H1 (cell line): ENCODE results near the gene CACFD1. TPM values are rescaled to one million over a fixed set of nuclear protein-coding genes. Genes with fewer than 3 reads are reported as not detected.

Source experiments
- EGR1 ChIP-seq: IDR thresholded peaks from 2 replicates; pipeline ENCODE4 v1.6.1; 2011; ENCODE audit warnings: low read depth, low read length, borderline replicate concordance
- FOSL1 ChIP-seq: IDR thresholded peaks from 2 replicates; pipeline ENCODE4 v1.6.1; 2011; ENCODE audit warnings: mild to moderate bottlenecking, low read depth, low read length, moderate library complexity; ENCODE audit not compliant: insufficient read depth
- KDM5A ChIP-seq: fragments of 200-600 bp; IDR thresholded peaks from 2 replicates; pipeline ENCODE4 v1.7.1; 2012; ENCODE audit warnings: mild to moderate bottlenecking, low read length, inconsistent platforms, mixed read lengths
- NANOG ChIP-seq: IDR thresholded peaks from 2 replicates; pipeline ENCODE4 v1.6.1; 2011; ENCODE audit warnings: low read length, low read depth, mild to moderate bottlenecking, inconsistent platforms; ENCODE audit not compliant: insufficient read depth, poor library complexity, severe bottlenecking
- SAP30 ChIP-seq: fragments of 300-600 bp; sonication (generic); IDR thresholded peaks from 2 replicates; pipeline ENCODE4 v1.7.1; 2012; ENCODE audit warnings: low read length, moderate library complexity, mild to moderate bottlenecking, inconsistent platforms; ENCODE audit not compliant: insufficient read depth, insufficient replicate concordance
- SP2 ChIP-seq: IDR thresholded peaks from 2 replicates; pipeline ENCODE4 v1.6.1; 2012; ENCODE audit warnings: mild to moderate bottlenecking, low read length, inconsistent platforms
- USF2 ChIP-seq: IDR thresholded peaks from 2 replicates; pipeline ENCODE4 v1.6.1; 2011; ENCODE audit warnings: low read length, improper control_type of control experiment
- polyA plus RNA-seq, 7 experiments: library from polyadenylated mRNA; depleted of rRNA in 3 of 7; stranded (reverse) in 5 of 7; unstranded in 2 of 7; fragments of >200 nt in 5 of 7; fragments of 200-250 nt in 2 of 7; gene quantifications; 1 replicate in 5 of 7; 2 replicates in 1 of 7; 4 replicates in 1 of 7; pipeline versions ENCODE4 v1.2.1 to v1.2.3, GENCODE V29; 2011 to 2013; ENCODE audit warnings: missing spikeins in 2 of 7, mixed read lengths in 2 of 7
- total RNA-seq: library from RNA; stranded (reverse); fragmentation: NEBNext Ultra II Directional; extraction: Animal tissue kit (Norgen Biotek cat#: 25700); gene quantifications from 2 replicates; pipeline ENCODE4 v1.2.1, GENCODE V29; 2021

Gene CACFD1
- total and polyA plus RNA-seq, 2 of the 8 experiments (the other 6 are each of a cell fraction or from before 2014, with no cell fraction given) = 13.4 to 15.5 TPM

DNA sequence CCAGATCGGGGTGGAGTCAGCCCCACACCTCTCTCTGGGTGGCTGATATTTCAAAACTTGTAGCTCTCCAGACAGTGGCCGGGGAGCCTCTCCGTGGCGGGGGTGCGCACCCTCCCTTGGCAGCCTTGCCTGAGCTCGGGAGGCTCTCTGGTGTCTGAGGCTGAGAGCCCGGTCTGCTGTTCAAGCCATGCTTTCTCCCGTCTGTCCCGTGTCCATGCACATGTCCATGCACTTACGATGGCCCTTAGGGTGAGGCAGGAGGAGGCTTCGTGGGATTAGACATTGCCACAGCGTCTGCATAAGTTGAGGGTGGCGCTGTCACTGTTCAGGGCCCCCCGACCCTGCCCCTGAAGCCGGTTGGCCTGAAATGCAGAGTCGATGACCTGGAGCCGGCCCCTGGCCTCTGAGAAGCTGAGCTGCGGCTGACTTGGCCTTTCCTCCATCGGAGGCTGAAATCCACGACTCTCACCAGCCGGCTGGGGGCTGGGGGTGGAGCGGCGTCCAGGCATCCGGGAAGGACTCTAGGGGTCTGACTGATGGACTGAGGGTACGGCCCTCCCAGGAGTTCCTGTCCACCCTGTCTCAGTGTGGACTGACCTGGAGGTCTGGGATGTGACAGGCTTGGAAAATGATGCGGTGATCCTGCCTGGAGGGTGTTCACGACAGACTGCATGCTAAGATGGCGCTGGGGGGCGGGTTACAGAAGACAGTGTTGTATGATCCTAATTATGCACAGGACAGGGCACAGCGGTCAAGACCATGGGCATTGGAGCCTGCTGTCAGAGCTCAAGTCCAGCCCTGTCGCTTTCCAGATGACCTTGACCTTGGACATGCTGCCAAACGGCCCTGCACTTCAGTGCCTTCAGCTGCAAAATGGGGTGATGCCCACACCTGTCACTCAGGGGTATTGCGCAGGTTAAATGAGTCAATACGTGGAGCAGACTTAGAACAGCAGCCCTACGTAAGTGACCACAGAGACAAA, 37.4 kb downstream of the CACFD1 start (continued):
- TF ChIP-seq NANOG (no peak), EGR1 (no peak), SAP30 (no peak), SP2 (no peak), KDM5A (no peak), USF2 (no peak), FOSL1 (no peak)
